Measurements from ENCODE around the gene JADE2. TPM values are rescaled to one million over a fixed set of nuclear protein-coding genes. Genes with fewer than 3 reads are reported as not detected.
"Not testable (repeated sequence)": the region's sequence is repeated elsewhere in the genome, so short reads cannot be mapped to it uniquely, and the experiment has no call there.

JADE2 gene
- polyA plus RNA-seq, 1 donor = 0.94 TPM

- DNase-seq (ENCODE audit: low read depth) = no peak
Observed at GRCh38 chr5:134551901-134552300, 26.4 kb downstream of the JADE2 start.

- no peak for DNase-seq (ENCODE audit: low read depth)
Observed at GRCh38 chr5:134552301-134552700, 26.8 kb downstream of the JADE2 start.

- DNase-seq (ENCODE audit: low read depth) = not testable (repeated sequence)
Observed at GRCh38 chr5:134552716-134553115, 27.2 kb downstream of the JADE2 start.

GRCh38 chr5:134553821-134554267 is 28.4 kb downstream of the JADE2 start:
- DNase-seq (ENCODE audit: low read depth) = no peak

GRCh38 chr5:134554319-134555222 is 29.1 kb downstream of the JADE2 start:
- DNase-seq (ENCODE audit: low read depth) = no peak

GRCh38 chr5:134555223-134555889 is 29.9 kb downstream of the JADE2 start:
- no peak for DNase-seq (ENCODE audit: low read depth)

GRCh38 chr5:134555890-134556311 is 30.4 kb downstream of the JADE2 start:
- DNase-seq (ENCODE audit: low read depth) = no peak

GRCh38 chr5:134556588-134556987 is 31.1 kb downstream of the JADE2 start:
- not testable (repeated sequence) for DNase-seq (ENCODE audit: low read depth)

- DNase-seq (ENCODE audit: low read depth) = no peak
Observed at GRCh38 chr5:134556994-134557393, 31.5 kb downstream of the JADE2 start.

- no peak for DNase-seq (ENCODE audit: low read depth)
Observed at GRCh38 chr5:134559672-134560071, 34.2 kb downstream of the JADE2 start.

GRCh38 chr5:134560698-134561097 is 35.2 kb downstream of the JADE2 start:
- DNase-seq (ENCODE audit: low read depth) = no peak

- no peak for DNase-seq (ENCODE audit: low read depth)
Observed at GRCh38 chr5:134561871-134562296, 36.4 kb downstream of the JADE2 start.

- DNase-seq (ENCODE audit: low read depth) = no peak
Observed at GRCh38 chr5:134563221-134563620, 37.8 kb downstream of the JADE2 start.

- no peak for DNase-seq (ENCODE audit: low read depth)
Observed at GRCh38 chr5:134563962-134564361, 38.5 kb downstream of the JADE2 start.

- DNase-seq (ENCODE audit: low read depth) = no peak
Observed at GRCh38 chr5:134564396-134564795, 38.9 kb downstream of the JADE2 start.

GRCh38 chr5:134565791-134566740 is 40.6 kb downstream of the JADE2 start:
- no peak for DNase-seq (ENCODE audit: low read depth)

- DNase-seq (ENCODE audit: low read depth) = no peak
Observed at GRCh38 chr5:134566741-134567221, 41.3 kb downstream of the JADE2 start.

- DNase-seq (ENCODE audit: low read depth) = no peak
Observed at GRCh38 chr5:134567641-134568336, 42.3 kb downstream of the JADE2 start.

- no peak for DNase-seq (ENCODE audit: low read depth)
Observed at GRCh38 chr5:134568337-134568700, 42.8 kb downstream of the JADE2 start.

- no peak for DNase-seq (ENCODE audit: low read depth)
Observed at GRCh38 chr5:134568761-134569695, 43.6 kb downstream of the JADE2 start.

Data from forelimb muscle (tissue), 1 donor.